Activated T-helper 2 cell treated with anti-CD3 and anti-CD28 coated beads, Interferon-gamma antibody, Interleukin-2, Interleukin-4, amounts not matched to agents 10 μg/mL and 5 μg/mL and 100 μg/mL, durations not matched to agents 14 hours and 24 hours and 36 hours (primary cell): ENCODE measurements around the gene INPP4A. TPM values are rescaled to one million over a fixed set of nuclear protein-coding genes. Genes with fewer than 3 reads are reported as not detected.
A peak's percentile ranks its signal among the peaks of the same experiment; 100 is the strongest.

Experiments
- DNase-seq: peaks from one replicate; pipeline ENCODE4 v3.0.0; 2021; ENCODE audit warnings: low spot score
- H3K27ac Mint-ChIP-seq: one replicate; pipeline ENCODE4 v1.8.0; 2021; ENCODE audit warnings: mixed read lengths
- H3K27me3 Mint-ChIP-seq: one replicate; pipeline ENCODE4 v1.8.0; 2021; ENCODE audit warnings: low read depth, mixed read lengths
- H3K36me3 Mint-ChIP-seq: one replicate; pipeline ENCODE4 v1.8.0; 2021; ENCODE audit warnings: low read depth, mixed read lengths
- H3K4me1 Mint-ChIP-seq: one replicate; pipeline ENCODE4 v1.8.0; 2021; ENCODE audit warnings: low read depth, mixed read lengths
- H3K4me3 Mint-ChIP-seq: one replicate; pipeline ENCODE4 v1.8.0; 2021; ENCODE audit warnings: low read depth, mild to moderate bottlenecking, moderate library complexity, mixed read lengths
- H3K9me3 Mint-ChIP-seq: one replicate; pipeline ENCODE4 v1.8.0; 2021; ENCODE audit warnings: mixed read lengths
- intact Hi-C: fragments of 100-400 bp; cut with micrococcal nuclease; formaldehyde crosslinking; loops from one replicate; pipeline ENCODE4 v1.15.1; 2023
- total RNA-seq: library from RNA; stranded (reverse); gene quantifications from 2 replicates; pipeline ENCODE4 v1.2.3, GENCODE V29; 2022

INPP4A gene
- total RNA-seq, 1 donor from 2014 or later, result 35.9 TPM

GRCh38 chr2:98521266-98521665, 76.6 kb downstream of the INPP4A start:
- Mint-ChIP-seq H3K27ac (no peak overlapping the region), H3K4me1 (peaks cover 21% of the 10 kb centered on the region), H3K9me3 (no peaks in the 10 kb centered on the region), H3K4me3 (no peak overlapping the region), H3K27me3 (no peaks in the 10 kb centered on the region), H3K36me3 (peaks cover 57% of the 10 kb centered on the region)
- intact Hi-C loops, result no loop called here
- DNase-seq, result no peak

- intact Hi-C loops, result no loop called here
- Mint-ChIP-seq H3K4me1 (peaks cover 12% of the 10 kb centered on the region), H3K36me3 (peaks cover 70% of the 10 kb centered on the region), H3K9me3 (no peaks in the 10 kb centered on the region), H3K27me3 (no peaks in the 10 kb centered on the region), H3K4me3 (no peak overlapping the region), H3K27ac (no peak overlapping the region)
- DNase-seq, result no peak
These were observed 78.2 kb downstream of the INPP4A start for GRCh38 chr2:98522854-98523253.

- DNase-seq, result no peak
- Mint-ChIP-seq H3K27ac (no peak overlapping the region), H3K36me3 (peaks cover 73% of the 10 kb centered on the region), H3K4me3 (no peak overlapping the region), H3K27me3 (no peaks in the 10 kb centered on the region), H3K9me3 (peaks cover 6% of the 10 kb centered on the region), H3K4me1 (peaks cover 2% of the 10 kb centered on the region)
- intact Hi-C loops, result no loop called here
These were observed 79.5 kb downstream of the INPP4A start for GRCh38 chr2:98524168-98524567.

- Mint-ChIP-seq H3K4me3 (no peak overlapping the region), H3K36me3 (peaks cover 52% of the 10 kb centered on the region), H3K27me3 (no peaks in the 10 kb centered on the region), H3K9me3 (peaks cover 6% of the 10 kb centered on the region), H3K4me1 (no peaks in the 10 kb centered on the region), H3K27ac (no peak overlapping the region)
- no peak for DNase-seq
- intact Hi-C loops, result no loop called here
These were observed 83.7 kb downstream of the INPP4A start for GRCh38 chr2:98528349-98528748.

- H3K4me3 Mint-ChIP-seq, result no peak overlapping the region
- H3K9me3 Mint-ChIP-seq, result peaks cover 6% of the 10 kb centered on the region
- H3K27ac Mint-ChIP-seq, result no peak overlapping the region
- H3K36me3 Mint-ChIP-seq, result peaks cover 51% of the 10 kb centered on the region
- H3K27me3 Mint-ChIP-seq, result no peaks in the 10 kb centered on the region
- intact Hi-C loops, result no loop called here
- H3K4me1 Mint-ChIP-seq, result no peaks in the 10 kb centered on the region
- DNase-seq, result no peak
These were observed 85.5 kb downstream of the INPP4A start for GRCh38 chr2:98530114-98530513.

- Mint-ChIP-seq H3K36me3 (peaks cover 46% of the 10 kb centered on the region), H3K27ac (no peak overlapping the region), H3K4me3 (no peak overlapping the region), H3K4me1 (no peaks in the 10 kb centered on the region), H3K9me3 (peaks cover 6% of the 10 kb centered on the region), H3K27me3 (no peaks in the 10 kb centered on the region)
- intact Hi-C loops, result no loop called here
- no peak for DNase-seq
These were observed 88.1 kb downstream of the INPP4A start for GRCh38 chr2:98532756-98533155.

GRCh38 chr2:98533547-98533946, 88.9 kb downstream of the INPP4A start:
- H3K27ac Mint-ChIP-seq, result no peak overlapping the region
- H3K36me3 Mint-ChIP-seq, result peaks cover 43% of the 10 kb centered on the region
- no peaks in the 10 kb centered on the region for H3K9me3 Mint-ChIP-seq
- no peak for DNase-seq
- no peak overlapping the region for H3K4me3 Mint-ChIP-seq
- H3K27me3 Mint-ChIP-seq, result no peaks in the 10 kb centered on the region
- intact Hi-C loops, result no loop called here
- no peaks in the 10 kb centered on the region for H3K4me1 Mint-ChIP-seq

GRCh38 chr2:98534761-98535160, 90.1 kb downstream of the INPP4A start:
- H3K36me3 Mint-ChIP-seq, result peaks cover 54% of the 10 kb centered on the region
- no peak overlapping the region for H3K27ac Mint-ChIP-seq
- no peaks in the 10 kb centered on the region for H3K27me3 Mint-ChIP-seq
- DNase-seq, result no peak
- H3K9me3 Mint-ChIP-seq, result no peaks in the 10 kb centered on the region
- no peak overlapping the region for H3K4me3 Mint-ChIP-seq
- intact Hi-C loops, result no loop called here
- no peaks in the 10 kb centered on the region for H3K4me1 Mint-ChIP-seq

- no peaks in the 10 kb centered on the region for H3K27me3 Mint-ChIP-seq
- H3K4me1 Mint-ChIP-seq, result peaks cover 2% of the 10 kb centered on the region
- intact Hi-C loops, result no loop called here
- H3K27ac Mint-ChIP-seq, result no peak overlapping the region
- no peak for DNase-seq
- peaks cover 65% of the 10 kb centered on the region for H3K36me3 Mint-ChIP-seq
- H3K4me3 Mint-ChIP-seq, result no peak overlapping the region
- H3K9me3 Mint-ChIP-seq, result no peaks in the 10 kb centered on the region
These were observed 91.5 kb downstream of the INPP4A start for GRCh38 chr2:98535971-98536677.

- no peak for DNase-seq
- H3K27me3 Mint-ChIP-seq, result no peaks in the 10 kb centered on the region
- no peak overlapping the region for H3K4me3 Mint-ChIP-seq
- intact Hi-C loops, result no loop called here
- H3K9me3 Mint-ChIP-seq, result no peaks in the 10 kb centered on the region
- no peak overlapping the region for H3K27ac Mint-ChIP-seq
- peaks cover 73% of the 10 kb centered on the region for H3K36me3 Mint-ChIP-seq
- peaks cover 8% of the 10 kb centered on the region for H3K4me1 Mint-ChIP-seq
These were observed 92.9 kb downstream of the INPP4A start for GRCh38 chr2:98537390-98538126.

- Mint-ChIP-seq H3K4me1 (peaks cover 8% of the 10 kb centered on the region), H3K9me3 (no peaks in the 10 kb centered on the region), H3K4me3 (no peak overlapping the region), H3K27ac (peak overlapping the region; percentile 14), H3K27me3 (no peaks in the 10 kb centered on the region), H3K36me3 (peaks cover 71% of the 10 kb centered on the region)
- no peak for DNase-seq
- intact Hi-C loops, result no loop called here
These were observed 93.8 kb downstream of the INPP4A start for GRCh38 chr2:98538280-98539041.

- peaks cover 73% of the 10 kb centered on the region for H3K36me3 Mint-ChIP-seq
- peaks cover 8% of the 10 kb centered on the region for H3K4me1 Mint-ChIP-seq
- H3K9me3 Mint-ChIP-seq, result no peaks in the 10 kb centered on the region
- peak overlapping the region; percentile 14 for H3K27ac Mint-ChIP-seq
- intact Hi-C loops, result no loop called here
- no peaks in the 10 kb centered on the region for H3K27me3 Mint-ChIP-seq
- H3K4me3 Mint-ChIP-seq, result no peak overlapping the region
- DNase-seq, result no peak
These were observed 94.5 kb downstream of the INPP4A start for GRCh38 chr2:98539056-98539735.
